Fibroblast of mammary gland (primary cell): ENCODE data around the gene POLE4.

Experiments
- DNase-seq: peaks from one replicate; pipeline ENCODE4 v3.0.0-alpha.2; 2010; ENCODE audit warnings: low read depth
- H3K4me3 ChIP-seq: 2 replicates; pipeline ENCODE4 v1.5.1; 2011; ENCODE audit warnings: low read depth, mild to moderate bottlenecking, low read length, moderate library complexity; ENCODE audit not compliant: control insufficient read depth
- CTCF ChIP-seq: conservative IDR thresholded peaks from 2 replicates; pipeline ENCODE4 v1.5.1; 2011; ENCODE audit warnings: low read depth, low read length, inconsistent platforms; ENCODE audit not compliant: control insufficient read depth, insufficient read depth

POLE4 gene

GRCh38 chr2:75007061-75007460, 48.6 kb downstream of the POLE4 start:
- no peak overlapping the region for H3K4me3 ChIP-seq
- DNase-seq: no peak
- no peak for TF ChIP-seq CTCF

- H3K4me3 ChIP-seq: no peak overlapping the region
- no peak for DNase-seq
- no peak for TF ChIP-seq CTCF
These were observed 49.4 kb downstream of the POLE4 start for GRCh38 chr2:75007819-75008218.

- H3K4me3 ChIP-seq: no peak overlapping the region
- no peak for TF ChIP-seq CTCF
- no peak for DNase-seq
These were observed 52.1 kb downstream of the POLE4 start for GRCh38 chr2:75010571-75010970.

- TF ChIP-seq CTCF: no peak
- no peak overlapping the region for H3K4me3 ChIP-seq
- DNase-seq: no peak
These were observed 53.6 kb downstream of the POLE4 start for GRCh38 chr2:75012080-75012479.

GRCh38 chr2:75018162-75018561, 59.7 kb downstream of the POLE4 start:
- H3K4me3 ChIP-seq: no peak overlapping the region
- DNase-seq: no peak
- TF ChIP-seq CTCF: no peak
